HG02840 (cell line): ENCODE measurements around the gene TMEM63C.

Experiments
- ATAC-seq: cut with Tn5 transposase; IDR thresholded peaks from one replicate; pipeline ENCODE4 v1.9.1; 2021; ENCODE audit warnings: mild to moderate bottlenecking, moderate library complexity, moderate number of reproducible peaks; ENCODE audit not compliant: unreplicated experiment, low FRiP score

The TMEM63C gene

GRCh38 chr14:77219591-77219990 lies 38.0 kb downstream of the TMEM63C start:
- ATAC-seq = no peak

GRCh38 chr14:77220246-77221017 lies 38.8 kb downstream of the TMEM63C start:
- no peak for ATAC-seq

GRCh38 chr14:77221241-77221871 lies 39.8 kb downstream of the TMEM63C start:
- no peak for ATAC-seq

GRCh38 chr14:77222546-77223225 lies 41.1 kb downstream of the TMEM63C start:
- ATAC-seq = no peak

- no peak for ATAC-seq
Measured at GRCh38 chr14:77224212-77224611, 42.6 kb downstream of the TMEM63C start.

DNA sequence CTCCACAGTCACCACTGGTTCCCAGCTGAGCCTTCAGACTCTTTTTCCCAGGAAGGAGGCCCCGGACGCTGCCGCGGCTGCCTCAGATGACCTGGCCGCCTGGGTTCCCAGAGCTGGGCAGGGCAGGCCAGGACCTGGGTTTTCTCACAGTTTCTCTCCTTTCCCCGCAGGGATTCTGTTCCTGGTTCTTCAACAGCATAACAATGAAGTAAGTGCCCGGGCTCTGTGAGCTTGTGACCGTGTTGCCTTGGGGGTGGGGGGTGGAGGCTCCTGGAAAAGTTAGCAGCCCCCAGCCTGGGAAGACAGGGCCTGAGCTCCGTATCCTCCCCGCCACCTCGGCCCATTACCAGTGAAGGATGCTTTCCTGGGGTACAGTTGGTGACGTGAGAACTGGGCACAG lies 43.7 kb downstream of the TMEM63C start:
- no peak for ATAC-seq

DNA sequence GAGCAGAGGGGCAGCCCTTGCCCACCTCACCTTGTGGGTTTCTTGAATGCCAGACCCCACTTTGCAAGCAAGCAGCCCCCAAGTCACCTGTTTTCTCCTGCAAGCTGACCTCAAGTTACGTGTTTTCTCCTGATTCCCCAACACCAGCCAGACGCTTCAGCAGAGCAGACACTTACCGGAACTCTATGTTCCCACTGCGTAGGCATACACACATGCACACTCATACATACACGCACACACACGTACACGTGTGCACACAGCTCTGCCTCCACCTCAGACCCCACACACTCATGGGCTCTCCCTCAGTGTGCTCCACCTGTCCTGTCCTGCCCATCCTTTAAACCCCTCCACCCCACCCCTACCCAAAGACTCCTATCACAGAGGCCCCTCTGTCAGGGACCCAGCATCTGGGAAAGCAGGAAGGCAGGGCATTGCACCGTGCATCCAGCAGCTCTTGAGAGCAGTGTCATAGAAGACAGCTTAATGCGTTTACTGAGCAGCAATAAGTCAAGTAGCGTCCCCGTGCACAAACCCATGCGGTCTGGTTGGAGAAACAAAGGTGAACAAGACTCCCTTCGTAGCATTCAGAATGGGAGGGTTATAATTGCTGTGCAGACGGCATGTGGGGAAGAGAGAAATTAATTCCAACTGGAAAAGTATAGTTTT lies 44.4 kb downstream of the TMEM63C start:
- ATAC-seq = no peak

GRCh38 chr14:77228056-77228455 lies 46.5 kb downstream of the TMEM63C start:
- no peak for ATAC-seq

GRCh38 chr14:77230914-77231313 lies 49.3 kb downstream of the TMEM63C start:
- no peak for ATAC-seq

DNA sequence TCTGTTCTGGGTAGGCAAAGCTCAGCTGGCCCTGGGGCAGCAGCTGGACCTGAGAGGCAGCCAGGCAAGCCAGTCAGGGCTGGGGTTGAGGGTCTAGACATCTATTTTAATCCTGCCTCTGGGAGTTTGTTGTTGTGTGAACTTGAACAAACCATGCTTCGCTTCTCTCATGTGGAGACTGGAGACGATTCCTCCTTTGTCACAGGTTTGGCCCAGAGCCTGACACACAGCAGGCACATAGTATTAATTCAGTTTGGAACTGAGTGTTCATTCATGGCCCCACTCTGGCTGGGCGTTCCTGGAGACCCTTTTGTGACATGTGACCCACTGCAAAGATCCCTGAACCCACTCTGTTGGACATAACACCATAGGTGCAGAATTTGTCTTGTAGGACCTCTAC lies 50.1 kb downstream of the TMEM63C start:
- no peak for ATAC-seq

DNA sequence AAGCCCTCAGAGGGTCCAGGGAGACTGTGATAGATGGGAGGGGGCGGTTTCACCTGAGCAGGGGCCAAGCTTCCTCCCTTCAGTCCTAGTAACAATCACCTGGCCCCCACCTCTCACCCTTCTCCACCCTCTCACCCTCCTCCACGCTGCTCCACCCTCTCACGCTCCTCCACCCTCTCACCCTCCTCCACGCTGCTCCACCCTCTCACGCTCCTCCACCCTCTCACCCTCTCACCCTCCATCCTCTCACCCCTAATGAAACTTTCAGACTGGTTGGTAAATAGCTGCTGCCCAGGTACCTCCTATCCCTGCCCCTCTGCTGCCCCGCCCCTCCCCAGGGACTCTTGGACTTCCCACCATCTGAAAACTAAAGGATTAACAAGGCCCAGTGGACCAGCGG lies 55.2 kb downstream of the TMEM63C start:
- no peak for ATAC-seq

DNA sequence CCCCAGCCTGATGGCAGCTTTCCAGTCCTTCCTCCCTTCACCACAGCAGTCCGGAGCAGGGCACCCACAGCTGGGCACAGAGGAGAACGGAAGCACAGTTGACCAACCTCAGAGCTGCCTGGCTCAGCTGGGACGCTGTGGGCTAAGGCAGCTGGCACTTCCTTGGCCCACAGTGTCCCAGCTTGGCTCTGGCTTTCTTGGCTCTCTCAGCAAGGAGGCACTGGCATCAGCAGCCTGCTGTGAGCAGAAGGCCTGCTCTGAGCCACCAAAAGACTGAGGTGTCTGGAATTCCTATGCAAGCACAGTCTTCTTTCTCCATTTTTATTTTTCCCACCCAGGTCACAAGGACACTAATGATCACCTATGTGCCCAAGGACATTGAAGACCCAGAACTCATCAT lies 56.8 kb downstream of the TMEM63C start:
- ATAC-seq = no peak

GRCh38 chr14:77238996-77239395 lies 57.4 kb downstream of the TMEM63C start:
- ATAC-seq = no peak

- ATAC-seq = no peak
Measured at GRCh38 chr14:77239412-77239811, 57.8 kb downstream of the TMEM63C start.

- ATAC-seq = no peak
Measured at GRCh38 chr14:77240336-77240915, 58.8 kb downstream of the TMEM63C start.

DNA sequence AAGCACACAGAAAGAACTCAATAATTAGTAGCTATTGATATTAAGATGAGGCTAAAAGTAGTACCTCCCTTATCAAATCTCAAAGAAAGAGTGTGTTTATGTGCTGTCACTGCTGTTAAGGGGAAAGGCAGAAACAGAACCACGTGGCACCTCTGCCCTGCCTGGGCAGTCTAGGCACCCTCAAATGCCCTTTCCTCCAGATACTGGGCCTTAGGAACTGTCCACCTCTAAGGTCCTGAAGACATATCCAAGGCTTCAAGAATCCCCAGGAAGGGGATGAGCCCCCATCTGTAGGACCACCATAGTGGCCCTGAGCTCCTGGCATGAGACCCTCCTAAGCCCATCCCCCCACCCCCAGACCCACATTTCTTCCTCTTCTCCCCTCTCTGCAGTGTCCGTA lies 60.4 kb downstream of the TMEM63C start:
- ATAC-seq = no peak

DNA sequence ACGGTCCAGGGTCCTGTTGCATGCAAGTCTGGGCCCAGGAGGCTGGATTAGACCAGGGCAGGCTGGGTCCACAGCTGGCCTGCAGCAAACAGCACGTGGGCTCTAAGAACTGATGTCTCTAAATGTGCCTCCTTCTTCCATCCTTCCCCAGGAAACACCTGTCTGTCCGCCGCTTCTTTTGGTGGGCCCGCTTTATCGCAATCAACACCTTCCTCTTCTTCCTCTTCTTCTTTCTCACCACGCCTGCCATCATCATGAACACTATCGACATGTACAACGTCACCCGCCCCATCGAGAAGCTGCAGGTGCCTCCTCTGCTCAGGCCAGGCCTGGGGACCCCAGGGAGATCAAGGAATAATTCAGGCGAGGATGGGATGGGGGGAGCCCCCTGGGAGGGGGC lies 61.2 kb downstream of the TMEM63C start:
- no peak for ATAC-seq

- no peak for ATAC-seq
Measured at GRCh38 chr14:77243853-77244252, 62.3 kb downstream of the TMEM63C start.

DNA sequence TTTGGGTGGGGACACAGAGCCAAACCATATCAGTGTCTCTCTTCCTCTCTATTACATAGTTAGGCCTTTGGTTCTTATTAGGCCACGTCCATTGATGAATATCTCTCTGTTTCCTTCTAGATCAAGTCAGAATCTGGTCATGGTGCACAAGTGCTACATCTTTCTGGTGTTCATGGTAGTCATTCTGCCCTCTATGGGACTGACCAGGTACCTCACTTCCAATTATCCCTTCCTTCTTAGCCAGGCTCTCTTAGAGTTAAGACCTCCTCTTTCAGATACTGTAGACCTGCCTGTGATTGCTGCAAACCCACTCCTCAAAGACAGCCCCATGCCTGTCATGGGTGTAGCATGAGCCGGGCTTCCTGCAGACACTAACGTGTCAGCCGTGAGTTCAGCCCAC lies 64.2 kb downstream of the TMEM63C start:
- no peak for ATAC-seq

DNA sequence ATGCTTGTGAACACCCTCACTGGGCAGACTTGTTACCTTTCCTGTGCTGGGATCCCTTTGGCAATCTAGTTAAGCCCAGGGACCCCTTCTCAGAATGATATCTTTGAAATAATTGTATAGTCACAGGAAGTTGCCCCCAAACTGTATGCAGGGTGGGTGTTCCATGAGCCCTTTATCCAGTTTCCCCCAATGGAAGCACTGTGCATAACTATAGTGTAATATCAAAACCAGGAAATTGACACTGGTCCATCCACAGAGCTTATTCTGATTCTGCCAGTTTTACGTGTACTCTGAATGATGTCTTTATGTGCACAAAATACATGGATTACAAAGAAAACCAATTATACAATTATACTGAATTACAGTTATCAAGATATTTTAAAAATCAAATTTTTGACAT lies 65.2 kb downstream of the TMEM63C start:
- ATAC-seq = no peak

GRCh38 chr14:77248666-77249065 lies 67.1 kb downstream of the TMEM63C start:
- ATAC-seq = no peak
